Stimulated activated CD4-positive, alpha-beta T cell treated with anti-CD3 and anti-CD28 coated beads, Interleukin-15, amount 100 ng/mL, for 48 hours (primary cell): Measurements from ENCODE around the gene NCKAP5L.
"Not testable (repeated sequence)": the region's sequence is repeated elsewhere in the genome, so short reads cannot be mapped to it uniquely, and the experiment has no call there.

Experiments used
- DNase-seq, 2 donors: peaks; one replicate each; pipeline ENCODE4 v3.0.0-alpha.2; 2020; ENCODE audit warnings: low read depth in 2 of 2

The NCKAP5L gene

DNA sequence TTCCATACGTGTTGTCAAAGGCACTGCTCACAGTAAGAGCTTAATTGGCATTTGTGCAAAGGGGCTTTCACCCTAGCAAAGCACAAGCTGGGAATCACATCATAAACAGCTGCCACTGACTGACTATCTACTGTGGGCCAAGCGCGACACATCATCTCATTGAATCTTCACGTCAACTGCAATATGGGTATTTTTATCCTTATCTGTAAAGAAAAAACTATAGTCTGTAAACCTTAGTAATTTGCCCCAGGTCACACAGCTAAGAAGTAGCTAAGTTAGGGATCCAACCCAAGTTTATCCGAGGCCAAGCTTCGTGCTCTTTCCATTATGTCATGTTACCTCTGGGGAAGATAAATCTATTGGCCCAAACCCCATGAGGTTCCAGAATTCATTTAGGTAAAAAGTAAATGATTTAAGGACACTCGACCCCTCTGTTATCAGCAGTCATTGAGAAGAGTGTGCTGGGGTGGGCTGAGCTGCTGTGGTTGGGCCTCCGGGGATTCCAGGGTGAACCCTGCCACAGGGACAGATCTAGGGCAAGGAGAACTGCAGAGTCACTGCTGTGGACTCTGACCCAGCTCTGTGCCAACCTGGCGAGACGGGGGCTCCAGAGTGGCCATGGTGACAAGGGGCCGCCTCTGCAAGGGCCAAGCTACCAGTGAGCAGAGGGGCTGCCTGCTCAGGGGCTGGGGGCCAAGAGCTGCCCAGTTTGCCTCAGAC, 27.6 kb downstream of the NCKAP5L start:
- DNase-seq, result no peak

DNA sequence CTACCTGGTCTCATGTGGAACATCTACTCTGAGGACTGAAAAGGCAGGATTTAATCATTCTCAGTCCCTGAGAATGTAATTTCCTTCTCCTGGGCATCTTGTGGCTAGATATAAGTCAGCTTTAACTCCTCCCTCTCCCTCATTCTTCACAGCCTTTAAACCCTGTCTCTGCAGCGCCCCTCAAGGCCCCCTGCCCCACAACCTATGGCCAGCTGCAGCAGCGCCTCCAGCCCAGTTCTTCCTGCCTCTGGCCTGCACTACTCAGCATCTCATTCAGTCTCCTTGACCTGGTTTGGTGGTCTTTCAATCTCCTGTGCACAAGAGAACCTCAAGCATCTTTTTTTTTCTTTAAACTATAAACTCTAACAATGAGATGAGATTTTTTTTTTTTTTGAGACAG, 29.3 kb downstream of the NCKAP5L start:
- DNase-seq, result no peak

DNA sequence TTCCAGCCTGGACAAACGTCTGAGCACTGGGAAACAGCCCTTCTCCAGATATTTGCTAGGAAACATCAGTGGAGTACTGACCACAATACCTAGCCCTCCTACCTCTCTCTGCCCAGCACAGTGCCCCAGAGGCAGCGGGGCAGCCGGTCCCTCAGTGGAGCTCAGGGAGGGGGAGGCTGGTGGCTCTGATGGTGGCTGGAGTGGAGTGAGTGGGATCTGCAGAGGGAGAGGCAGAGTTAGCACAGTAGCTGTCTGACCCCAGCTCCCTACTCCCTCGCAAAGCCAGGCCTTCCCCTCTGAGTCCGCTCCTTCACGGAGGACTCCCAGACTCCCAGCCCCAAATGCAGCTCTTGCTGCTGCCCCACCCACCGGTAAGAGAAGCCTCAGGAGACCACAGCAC, 30.0 kb downstream of the NCKAP5L start:
- no peak for DNase-seq

DNA sequence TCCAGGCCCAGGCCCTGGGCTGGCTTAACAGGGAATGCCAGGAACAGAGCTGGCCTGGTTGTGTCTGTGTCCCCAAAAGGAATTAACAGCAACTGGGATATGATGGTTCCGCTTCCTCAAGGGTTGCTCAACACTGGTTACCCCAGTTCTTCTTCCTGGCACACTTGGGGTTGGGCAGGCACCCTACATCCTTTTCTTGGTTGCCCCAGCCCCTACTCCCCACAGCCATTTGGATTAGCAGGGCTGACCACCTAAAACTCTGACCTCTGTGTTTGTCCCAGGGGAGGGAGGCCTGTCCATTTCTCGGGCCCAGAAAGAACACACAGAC, 30.8 kb downstream of the NCKAP5L start:
- DNase-seq, result no peak

DNA sequence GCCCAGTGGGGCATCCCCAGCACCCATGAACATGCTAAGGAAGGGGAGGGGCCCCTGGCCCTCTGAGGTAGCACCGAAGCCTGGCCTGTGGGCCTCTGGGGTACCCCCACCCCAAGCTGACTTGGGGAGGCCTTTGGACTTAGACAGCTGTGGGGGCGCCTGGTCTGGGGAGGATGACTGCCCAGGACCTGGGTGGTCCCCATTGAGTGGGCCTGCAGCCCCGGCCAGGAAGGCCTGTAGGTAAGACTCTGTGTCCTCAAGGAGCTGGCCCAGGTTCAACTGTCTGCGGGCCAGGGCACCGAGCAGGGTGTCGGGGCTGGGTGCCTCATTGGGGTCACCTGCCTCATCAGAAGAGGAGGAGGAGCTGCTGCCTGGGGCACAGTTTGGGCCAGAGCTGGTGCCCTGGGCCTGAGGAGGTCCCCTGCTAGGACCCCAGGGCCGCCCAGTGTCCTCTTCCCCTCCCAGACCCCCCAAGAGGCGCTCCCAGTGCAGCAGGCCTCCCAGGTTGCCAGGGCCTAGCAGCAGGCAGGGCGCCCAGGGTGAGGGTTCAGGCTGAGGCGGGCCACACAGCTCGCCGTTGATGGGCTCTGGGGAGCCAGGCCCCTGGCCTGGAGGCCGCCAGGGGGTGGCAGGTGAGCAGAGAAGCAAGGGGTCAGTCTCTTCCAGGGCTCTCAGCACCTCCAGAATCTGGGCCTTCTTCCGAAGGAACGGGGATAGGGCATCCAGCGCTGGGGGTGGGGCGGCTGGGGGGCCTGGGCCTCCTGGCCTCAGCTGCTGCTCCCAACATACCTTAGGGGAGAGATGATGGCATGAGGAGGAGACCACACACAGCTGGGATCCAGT, 31.4 kb downstream of the NCKAP5L start:
- no peak for DNase-seq

DNA sequence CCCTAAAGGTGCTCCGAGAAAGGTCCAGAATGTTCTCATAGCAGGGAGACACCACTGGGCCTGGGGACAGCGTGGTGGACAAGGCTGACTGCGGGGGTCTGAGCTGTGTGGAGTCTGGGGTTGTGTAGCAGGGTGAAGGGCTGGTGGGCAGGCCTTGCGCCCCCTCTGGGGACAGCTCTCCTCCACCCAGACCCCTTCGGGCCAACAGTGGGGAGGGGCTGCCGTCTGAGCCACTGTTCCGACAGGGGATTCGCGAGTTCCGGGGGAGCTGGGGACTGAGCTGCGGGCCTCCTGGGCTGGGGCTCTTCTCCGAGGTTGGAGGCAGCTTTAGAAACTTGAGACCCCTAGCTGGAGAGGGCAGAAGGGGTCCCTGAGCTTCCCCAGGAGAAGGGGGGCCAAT, 32.1 kb downstream of the NCKAP5L start:
- DNase-seq, result no peak

DNA sequence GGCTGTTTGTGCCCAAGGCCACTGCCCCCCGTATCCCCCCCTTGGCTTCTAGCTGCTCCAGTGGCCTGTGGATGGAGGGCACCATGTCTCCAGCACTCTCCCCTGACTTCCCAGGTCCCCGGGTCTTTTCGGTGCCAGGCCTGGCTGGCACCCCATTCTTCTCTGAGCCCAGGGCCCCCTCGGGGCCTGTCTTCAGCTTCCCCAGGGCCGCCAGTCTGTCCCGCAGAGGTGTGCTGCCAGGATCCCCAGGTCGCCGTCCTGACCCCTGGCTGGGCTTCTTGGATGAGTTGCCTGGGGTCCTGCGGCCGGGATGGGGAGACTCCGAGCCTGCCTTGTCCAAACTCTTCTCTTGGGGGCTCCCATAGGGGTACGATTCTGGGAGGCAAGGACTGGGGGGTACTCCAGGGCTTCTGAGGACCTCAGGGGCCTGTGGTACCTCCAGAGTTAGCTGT, 32.5 kb downstream of the NCKAP5L start:
- no peak for DNase-seq

DNA sequence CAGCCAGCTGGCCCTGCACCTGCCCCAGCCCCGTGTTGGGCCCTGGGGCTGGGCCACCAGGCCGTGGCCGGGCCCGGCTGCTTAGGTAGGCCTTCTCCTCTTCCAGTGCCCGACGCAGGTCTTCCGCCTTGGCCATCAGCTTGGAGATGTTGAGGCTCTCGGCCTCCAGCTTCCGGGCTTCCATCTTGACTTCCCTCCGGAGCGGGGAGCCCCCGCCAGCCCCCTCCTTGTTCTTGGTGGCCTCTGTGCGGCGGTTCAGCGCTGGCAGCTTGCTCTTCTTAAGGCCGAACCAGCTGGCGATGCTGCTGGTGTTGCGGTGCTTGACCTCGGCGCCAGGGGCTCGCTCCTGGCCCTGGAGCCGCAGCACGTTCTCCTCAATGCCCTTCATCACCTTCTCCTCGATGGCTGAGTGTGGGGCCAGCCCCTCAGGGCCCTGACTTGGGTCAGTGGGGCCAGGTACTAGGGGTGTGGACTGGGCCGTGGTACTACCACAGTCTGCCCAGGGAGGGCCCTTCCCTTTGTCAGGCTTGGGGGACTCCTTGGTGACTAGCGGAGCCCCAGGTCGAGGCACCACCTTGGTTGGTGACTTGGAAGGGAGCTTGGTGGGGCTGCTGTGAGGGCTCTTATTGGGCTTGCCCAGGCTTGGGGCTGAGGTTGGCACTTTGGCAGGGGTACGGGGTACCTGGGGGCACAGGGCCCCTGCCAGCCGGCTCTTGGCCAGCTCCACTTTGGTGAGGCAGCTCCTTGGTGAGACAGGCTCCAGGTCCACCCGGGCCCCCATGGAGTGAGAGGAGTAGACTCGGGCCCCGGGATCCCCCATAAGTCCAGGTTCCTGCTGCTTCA, 33.2 kb downstream of the NCKAP5L start:
- no peak for DNase-seq

DNA sequence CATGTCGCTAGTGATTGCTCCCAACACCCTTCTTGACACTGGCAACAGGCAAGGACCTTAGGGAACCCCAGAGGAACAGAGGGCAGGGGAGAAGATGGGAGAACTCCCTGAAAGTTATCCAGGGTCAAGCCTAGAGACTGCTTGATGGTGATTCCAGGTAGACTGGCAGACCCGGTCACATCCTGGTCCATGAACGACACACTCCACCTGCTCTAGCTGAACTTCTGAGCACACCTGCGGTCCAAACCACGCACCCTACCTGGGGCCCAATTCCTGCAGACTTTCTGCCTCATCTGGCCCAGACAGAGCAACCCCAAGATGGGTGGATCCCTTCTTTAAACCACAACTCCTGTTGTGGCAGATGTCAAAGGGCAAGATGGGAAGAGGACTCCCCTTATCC, 34.2 kb downstream of the NCKAP5L start:
- DNase-seq, result no peak

DNA sequence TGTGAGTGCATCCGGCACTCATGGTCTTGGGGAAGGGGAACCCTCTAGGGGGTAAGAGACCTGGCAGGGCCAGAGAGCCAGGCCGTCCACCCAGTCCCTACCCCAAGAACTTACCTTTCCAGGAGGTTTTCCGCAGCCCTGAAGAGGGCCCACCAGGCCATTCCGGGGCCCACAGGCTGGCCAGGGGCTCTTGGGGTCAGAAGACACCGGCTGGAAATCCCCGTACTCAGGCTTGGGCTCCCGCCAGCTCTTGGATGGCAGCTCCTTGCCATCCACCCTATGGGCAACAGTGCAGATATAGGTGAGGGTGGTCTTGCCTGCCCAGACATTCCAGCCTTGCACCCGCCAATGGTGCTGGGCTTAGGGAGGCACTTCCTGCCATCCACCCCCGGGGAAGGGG, 34.6 kb downstream of the NCKAP5L start:
- DNase-seq, result no peak

DNA sequence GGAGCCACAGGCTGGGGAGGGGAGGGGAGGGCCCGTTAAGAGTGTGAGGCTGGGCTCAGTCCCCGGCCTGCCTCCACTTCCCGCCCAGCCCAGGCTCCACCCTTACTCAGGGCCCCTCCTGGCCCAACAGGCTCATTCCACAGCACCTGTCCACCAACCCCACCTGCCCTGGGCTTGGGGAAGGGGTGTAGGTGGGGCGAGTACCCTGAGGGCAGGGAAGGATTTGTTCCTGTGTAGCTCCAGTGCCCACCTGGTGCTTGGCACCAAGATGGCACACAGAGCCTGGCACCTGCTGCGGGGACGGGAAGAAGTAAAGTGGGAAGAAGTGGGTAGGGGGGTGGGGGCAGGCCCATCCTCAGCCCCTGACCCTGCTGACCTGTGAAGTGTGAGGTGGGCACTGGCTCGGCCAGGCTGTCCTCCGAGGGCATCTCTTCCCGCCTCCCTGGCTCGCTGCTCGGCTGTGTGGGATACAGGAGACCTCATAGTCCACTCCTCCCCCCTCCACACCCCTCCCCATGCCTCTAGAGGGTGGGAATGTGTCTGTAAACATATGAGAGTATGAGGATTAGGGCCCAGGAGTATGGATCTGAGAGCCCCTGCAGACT, 35.1 kb downstream of the NCKAP5L start:
- DNase-seq, result no peak

DNA sequence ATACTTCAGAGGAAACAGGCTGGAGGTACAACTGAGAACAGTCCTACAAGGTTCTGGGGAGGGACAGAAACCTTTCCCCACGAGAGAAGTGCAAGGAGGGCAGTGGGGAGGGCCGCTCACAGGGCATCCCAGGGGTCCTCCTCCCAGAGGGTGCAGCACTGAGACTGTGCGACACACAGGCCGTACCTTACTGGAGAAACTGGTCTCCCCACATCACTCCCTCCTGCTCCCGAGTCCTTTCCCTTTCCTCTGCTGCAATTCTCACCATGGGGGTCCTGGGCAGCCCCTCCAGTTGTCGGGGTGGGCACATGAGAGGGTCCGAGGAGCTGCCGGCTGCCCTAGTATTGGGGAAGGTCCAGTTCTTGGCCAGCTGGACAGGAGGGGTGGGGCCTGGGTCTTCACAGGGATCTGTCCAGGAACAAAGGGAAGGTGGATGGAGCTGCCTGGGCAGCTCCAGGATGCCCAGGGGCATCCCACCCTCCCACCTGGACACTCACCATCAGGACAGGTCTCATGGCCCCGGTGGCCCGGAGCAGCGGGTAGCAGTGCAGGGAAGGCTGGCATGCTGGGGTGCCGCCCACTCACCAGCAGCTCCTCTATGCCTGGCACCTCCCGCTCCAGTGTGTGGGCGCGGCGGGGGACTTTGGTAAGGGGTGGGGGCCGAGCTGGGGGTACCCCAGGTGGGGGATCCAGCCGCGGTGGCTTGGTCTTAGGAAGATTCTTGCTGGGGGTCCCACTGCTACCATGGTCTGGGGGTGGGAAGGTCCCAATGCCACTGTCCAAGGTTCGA, 35.8 kb downstream of the NCKAP5L start:
- no peak for DNase-seq

DNA sequence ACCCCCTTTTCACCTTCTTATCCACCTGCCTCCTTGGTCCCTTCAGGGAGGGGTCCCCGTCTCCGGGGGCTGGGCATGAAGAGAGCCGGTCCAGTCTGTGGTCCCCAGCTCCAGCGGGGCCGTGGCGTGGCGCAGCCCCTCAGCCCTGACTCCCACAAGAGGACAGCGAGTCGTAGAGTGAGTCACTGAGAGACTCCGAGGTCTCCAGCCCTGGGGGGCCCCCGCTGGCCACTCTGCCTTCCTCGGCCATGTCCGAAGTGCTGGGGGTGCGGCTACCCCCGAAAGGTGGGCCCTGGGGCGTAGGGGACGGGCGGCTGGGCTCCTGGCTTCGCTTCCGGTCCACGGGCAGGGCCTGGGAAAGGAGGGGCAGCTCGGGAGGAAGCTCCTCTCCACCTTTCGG, 36.5 kb downstream of the NCKAP5L start:
- no peak for DNase-seq

DNA sequence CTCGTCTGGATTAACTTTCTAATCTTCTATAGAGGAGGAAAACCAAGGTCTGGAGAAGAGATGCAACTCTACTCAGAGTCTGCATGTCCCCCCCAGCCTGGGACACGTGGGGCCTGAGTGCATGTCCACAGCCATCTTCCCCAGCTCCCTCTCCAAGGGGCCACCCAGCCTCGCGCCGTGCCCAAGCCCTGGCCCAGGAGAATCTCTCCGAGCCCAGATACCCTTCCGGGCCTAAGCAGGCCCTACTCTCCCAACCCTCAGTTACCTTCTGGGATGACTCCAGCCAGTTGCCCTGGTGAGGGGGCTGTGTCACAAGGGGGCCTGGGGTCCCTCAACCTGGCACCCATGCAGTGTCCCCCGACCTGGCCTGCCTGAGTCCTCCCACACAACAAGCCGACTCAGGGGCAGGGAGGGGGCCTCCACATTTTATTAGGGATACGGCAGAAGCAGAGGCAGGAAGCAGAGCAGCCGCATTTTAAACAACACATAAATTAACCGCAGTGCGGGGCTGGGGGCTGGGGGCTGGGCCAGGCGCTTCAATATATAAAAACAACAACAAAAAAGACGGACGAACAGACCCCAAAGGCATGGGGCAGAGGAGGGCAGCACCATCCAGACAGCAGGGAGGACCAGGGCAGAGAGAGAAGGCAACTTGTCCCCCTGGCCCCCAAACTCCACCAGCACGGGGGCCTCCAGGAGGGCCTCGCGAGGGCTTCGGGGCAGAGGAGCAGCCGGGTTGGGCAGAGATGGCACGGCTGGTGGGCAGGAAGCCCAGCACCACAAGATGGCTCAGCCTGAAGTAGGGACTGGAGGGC, 37.3 kb downstream of the NCKAP5L start:
- DNase-seq, result no peak

DNA sequence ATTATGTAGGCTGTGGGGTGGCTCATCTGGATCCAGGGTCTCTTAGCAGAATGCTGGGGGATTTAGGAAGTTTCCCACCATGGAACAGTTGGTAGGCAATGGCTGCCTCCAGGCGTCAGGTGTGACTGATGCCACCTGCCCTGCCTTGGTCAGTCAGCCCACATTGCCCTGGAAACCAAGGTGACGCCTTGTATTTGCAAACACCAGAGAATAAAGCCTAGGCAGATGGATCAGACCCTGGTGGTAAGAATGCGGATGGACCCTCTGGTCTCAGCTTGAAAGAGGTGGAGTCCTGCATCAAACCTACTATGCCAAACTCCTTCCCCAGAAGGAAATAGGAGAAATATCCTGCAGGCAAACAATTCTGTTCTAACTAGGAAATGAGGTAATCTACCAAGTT, 38.2 kb downstream of the NCKAP5L start:
- DNase-seq, result no peak

DNA sequence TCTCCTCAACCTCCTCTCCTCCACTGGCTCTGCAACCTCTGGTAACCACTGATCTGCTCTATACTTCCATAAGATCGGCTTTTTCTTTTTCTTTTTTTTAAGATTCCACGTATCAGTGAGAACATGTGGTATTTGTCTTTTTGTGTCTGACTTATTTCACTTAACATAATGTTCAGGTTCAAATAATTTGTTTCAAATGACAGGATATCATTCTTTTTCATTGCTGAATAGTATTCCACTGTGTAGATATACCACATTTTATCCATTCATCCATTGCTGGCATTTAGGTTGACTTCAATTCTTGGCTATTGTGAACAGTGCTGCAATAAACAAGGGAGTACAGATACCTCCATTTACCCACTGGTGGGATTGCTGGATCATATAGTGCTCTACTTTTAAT, 40.5 kb downstream of the NCKAP5L start:
- DNase-seq, result no peak

DNA sequence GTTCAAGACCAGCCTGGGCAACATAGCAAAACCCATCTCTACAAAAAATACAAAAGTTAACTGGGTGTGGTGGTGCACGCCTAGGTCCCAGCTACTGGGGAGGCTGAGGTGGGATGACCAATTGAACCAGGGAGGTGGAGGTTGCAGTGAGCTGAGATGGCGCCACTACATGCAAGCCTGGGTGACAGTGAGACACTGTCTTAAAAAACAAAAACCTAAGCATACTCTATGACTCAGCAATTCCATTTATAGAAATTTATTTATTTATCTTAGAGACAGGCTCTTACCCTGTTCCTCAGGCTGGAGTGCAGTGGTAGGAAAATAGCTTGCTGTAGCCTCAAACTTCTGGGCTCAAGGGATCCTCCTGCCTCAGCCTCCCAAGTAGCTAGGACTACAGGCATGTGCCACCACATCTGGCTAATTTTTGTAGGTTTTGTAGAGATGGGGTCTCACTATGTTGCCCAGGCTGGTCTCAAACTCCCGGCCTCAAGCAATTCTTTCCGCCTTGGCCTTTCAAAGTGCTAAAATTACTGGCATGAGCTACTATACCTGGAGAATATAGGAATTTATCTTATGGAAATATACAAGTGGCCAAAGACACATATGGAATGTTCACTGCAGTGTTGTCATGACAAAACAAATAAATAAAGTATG, 43.3 kb downstream of the NCKAP5L start:
- DNase-seq, result no peak

DNA sequence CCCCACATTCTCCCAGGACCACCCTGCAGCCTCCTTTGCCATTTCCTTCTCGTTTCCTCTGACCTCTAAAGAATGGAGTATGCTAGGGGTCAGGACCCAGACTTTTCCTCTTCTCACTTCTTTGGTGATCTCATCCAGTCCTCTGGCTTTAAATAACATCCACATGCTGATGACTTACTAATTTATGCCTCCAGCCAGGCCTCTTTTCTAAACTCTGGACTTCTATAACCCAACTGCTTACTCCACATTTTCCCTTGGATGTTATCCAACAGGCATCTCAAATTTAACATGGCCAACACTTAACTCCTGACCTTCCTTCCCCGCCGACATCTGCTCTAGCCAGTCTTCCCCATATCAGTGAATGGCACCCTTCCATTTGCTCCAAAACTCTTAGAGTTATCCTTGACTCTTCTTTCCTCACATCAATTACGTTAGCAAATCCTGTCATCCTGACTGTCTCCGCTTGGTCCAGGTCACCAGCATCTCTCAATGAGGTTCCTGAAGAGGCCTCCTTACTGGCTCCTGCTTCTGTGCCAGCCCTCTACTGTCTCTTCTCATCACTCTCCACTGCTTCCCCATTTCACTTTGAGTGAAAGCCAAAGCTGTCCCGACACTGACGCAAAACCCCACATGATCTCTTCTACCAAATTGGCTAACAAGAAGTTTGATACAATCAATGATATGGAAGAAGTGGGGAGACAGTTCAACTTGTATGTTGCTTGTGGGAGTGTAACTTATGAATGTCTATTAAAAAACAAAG, 44.1 kb downstream of the NCKAP5L start:
- no peak for DNase-seq

DNA sequence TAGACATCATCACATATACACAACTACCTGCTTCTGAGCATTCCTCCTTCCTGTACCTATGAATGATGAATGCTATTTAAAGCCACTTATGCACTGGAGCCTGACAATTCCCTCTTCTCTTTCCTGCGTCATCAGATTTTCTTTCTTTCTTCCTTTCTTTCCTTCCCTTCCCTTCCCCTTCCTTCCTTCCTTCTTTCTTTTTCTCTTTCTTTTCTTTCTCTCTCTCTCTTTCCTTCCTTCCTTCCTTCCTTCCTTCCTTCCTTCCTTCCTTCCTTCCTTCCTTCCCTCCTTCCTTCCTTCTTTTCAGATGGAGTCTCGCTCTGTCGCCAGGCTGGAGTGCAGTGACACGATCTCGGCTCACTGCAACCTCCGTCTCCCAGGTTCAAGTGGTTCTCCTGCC, 47.3 kb downstream of the NCKAP5L start:
- DNase-seq, result not testable (repeated sequence)
